A549 (cell line): ENCODE measurements around the gene APOBEC3B.

Source experiments
- EHMT2 ChIP-seq: fragments of 200-600 bp; sonication (generic); IDR thresholded peaks from 2 replicates; pipeline ENCODE4 v1.6.1; 2016; ENCODE audit warnings: antibody characterized with exemption, low read depth, mild to moderate bottlenecking, moderate library complexity
- GATA3 ChIP-seq: IDR thresholded peaks from 2 replicates; pipeline ENCODE4 v1.6.1; 2012; ENCODE audit warnings: borderline replicate concordance
- HDAC2 ChIP-seq: fragments of 200-600 bp; sonication (generic); IDR thresholded peaks from 2 replicates; pipeline ENCODE4 v1.6.1; 2016
- HOXB5 ChIP-seq: fragments of 250-450 bp; sonication (Bioruptor Pico); IDR thresholded peaks from 2 replicates; pipeline ENCODE4 v1.5.0; 2020; ENCODE audit warnings: mild to moderate bottlenecking, moderate library complexity
- MAZ ChIP-seq: fragments of 150-350 bp; IDR thresholded peaks from 2 replicates; pipeline ENCODE4 v1.6.1; 2014; ENCODE audit warnings: antibody characterized with exemption, low read depth, low read length, borderline replicate concordance
- POLR2A ChIP-seq: IDR thresholded peaks from 2 replicates; pipeline ENCODE4 v1.6.1; 2012; ENCODE audit warnings: mild to moderate bottlenecking, low read length
- RCOR1 ChIP-seq: fragments of 150-350 bp; IDR thresholded peaks from 2 replicates; pipeline ENCODE4 v1.6.1; 2014; ENCODE audit warnings: antibody characterized with exemption, low read length, low read depth
- RFX5 ChIP-seq: fragments of 450-650 bp; IDR thresholded peaks from 2 replicates; pipeline ENCODE4 v1.7.1; 2014; ENCODE audit warnings: antibody characterized with exemption, mild to moderate bottlenecking, moderate library complexity
- SMC3 ChIP-seq: fragments of >200 bp; sonication (Bioruptor Twin); formaldehyde crosslinking; IDR thresholded peaks from 3 replicates; pipeline ENCODE4 v1.6.1; 2018; ENCODE audit warnings: inconsistent platforms
- SREBF2 ChIP-seq: fragments of 450-650 bp; IDR thresholded peaks from 2 replicates; pipeline ENCODE4 v1.6.1; 2014; ENCODE audit warnings: mild to moderate bottlenecking, moderate library complexity
- ZFP36 ChIP-seq: fragments of 450-650 bp; IDR thresholded peaks from 2 replicates; pipeline ENCODE4 v1.6.1; 2014; ENCODE audit warnings: borderline replicate concordance; ENCODE audit not compliant: partially characterized antibody
- TF ChIP-seq, protein P1 (sequence below): fragments of >200 bp; sonication (Bioruptor Twin); formaldehyde crosslinking; IDR thresholded peaks from 3 replicates; pipeline ENCODE4 v1.5.1; 2016
- TF ChIP-seq, protein P2 (sequence below): fragments of 450-650 bp; IDR thresholded peaks from 2 replicates; pipeline ENCODE4 v1.6.1; 2014; ENCODE audit warnings: antibody characterized with exemption

DNA sequence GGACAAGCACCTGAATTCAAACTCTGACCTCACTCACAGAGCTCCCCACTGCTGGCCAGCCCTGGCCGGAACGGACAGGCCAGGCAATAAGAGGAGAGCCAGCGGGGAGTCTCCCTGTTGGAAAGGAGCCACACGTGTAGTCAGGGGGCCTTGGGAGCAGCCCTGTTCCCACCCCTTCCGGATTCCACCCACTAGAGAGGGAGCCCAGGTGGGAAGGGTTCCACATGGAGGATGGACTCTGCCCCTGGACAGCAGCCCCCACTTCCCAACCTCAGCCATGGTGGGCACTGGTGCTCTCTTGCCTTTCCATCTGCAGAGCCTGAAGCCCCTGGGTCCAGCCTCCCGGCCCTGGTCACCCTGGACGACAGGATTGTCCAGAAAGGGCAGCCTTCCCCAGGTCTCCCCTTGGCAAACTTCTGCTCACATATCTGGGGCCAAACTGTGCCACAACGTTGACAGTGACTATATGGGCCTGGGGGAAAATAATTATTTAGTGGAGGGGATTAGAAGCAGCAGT, 32.2 kb upstream of the APOBEC3B start:
- TF ChIP-seq, protein P1, sequence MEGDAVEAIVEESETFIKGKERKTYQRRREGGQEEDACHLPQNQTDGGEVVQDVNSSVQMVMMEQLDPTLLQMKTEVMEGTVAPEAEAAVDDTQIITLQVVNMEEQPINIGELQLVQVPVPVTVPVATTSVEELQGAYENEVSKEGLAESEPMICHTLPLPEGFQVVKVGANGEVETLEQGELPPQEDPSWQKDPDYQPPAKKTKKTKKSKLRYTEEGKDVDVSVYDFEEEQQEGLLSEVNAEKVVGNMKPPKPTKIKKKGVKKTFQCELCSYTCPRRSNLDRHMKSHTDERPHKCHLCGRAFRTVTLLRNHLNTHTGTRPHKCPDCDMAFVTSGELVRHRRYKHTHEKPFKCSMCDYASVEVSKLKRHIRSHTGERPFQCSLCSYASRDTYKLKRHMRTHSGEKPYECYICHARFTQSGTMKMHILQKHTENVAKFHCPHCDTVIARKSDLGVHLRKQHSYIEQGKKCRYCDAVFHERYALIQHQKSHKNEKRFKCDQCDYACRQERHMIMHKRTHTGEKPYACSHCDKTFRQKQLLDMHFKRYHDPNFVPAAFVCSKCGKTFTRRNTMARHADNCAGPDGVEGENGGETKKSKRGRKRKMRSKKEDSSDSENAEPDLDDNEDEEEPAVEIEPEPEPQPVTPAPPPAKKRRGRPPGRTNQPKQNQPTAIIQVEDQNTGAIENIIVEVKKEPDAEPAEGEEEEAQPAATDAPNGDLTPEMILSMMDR: no peak
- TF ChIP-seq SREBF2 (no peak), POLR2A (no peak), RCOR1 (no peak), MAZ (no peak), HOXB5 (no peak), GATA3 (no peak), RFX5 (no peak), ZFP36 (no peak), EHMT2 (no peak), HDAC2 (no peak), SMC3 (no peak)
- TF ChIP-seq, protein P2, sequence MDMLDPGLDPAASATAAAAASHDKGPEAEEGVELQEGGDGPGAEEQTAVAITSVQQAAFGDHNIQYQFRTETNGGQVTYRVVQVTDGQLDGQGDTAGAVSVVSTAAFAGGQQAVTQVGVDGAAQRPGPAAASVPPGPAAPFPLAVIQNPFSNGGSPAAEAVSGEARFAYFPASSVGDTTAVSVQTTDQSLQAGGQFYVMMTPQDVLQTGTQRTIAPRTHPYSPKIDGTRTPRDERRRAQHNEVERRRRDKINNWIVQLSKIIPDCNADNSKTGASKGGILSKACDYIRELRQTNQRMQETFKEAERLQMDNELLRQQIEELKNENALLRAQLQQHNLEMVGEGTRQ: no peak
